ENCODE results near the gene SIRT6.
"Not testable (repeated sequence)": the region's sequence is repeated elsewhere in the genome, so short reads cannot be mapped to it uniquely, and the experiment has no call there.

SIRT6 gene

GRCh38 chr19:4182084-4182810 is at the start of gene SIRT6, which contains the start of gene ANKRD24:
TSS of gene SIRT6 (minus strand) at chr19:4182563. CDS start at chr19:4182539, 24 bp downstream.
TSS of gene ANKRD24 (plus strand) at chr19:4182689. CDS start at chr19:4186426, 3,737 bp downstream.
- Histone ChIP-seq H3K9me3 (ENCODE audit: insufficient read depth, low read depth, low read length) (no peaks in the 10 kb centered on the region), H3K4me3 (ENCODE audit: low read length) (peak within 1 kb of the TSS; percentile 86), H3K4me1 (ENCODE audit: insufficient read depth, low read length) (no peaks in the 10 kb centered on the region), H3K9ac (ENCODE audit: low read depth, low read length) (peak within 1 kb of the TSS; percentile 88; the same call in 1 of the 2 replicates), H3K27ac (ENCODE audit: low read length) (no peak within 1 kb of the TSS), H3K27me3 (ENCODE audit: insufficient read depth, low read length) (no peaks in the 10 kb centered on the region), H3K36me3 (ENCODE audit: insufficient read depth, low read depth, low read length) (no peaks in the 10 kb centered on the region)

- H3K27ac ChIP-seq (ENCODE audit: low read length); H3K9me3 ChIP-seq (ENCODE audit: insufficient read depth, low read depth, low read length); H3K4me1 ChIP-seq (ENCODE audit: insufficient read depth, low read length); H3K9ac ChIP-seq (ENCODE audit: low read depth, low read length); H3K36me3 ChIP-seq (ENCODE audit: insufficient read depth, low read depth, low read length); H3K4me3 ChIP-seq (ENCODE audit: low read length): not testable (repeated sequence)
- H3K27me3 ChIP-seq (ENCODE audit: insufficient read depth, low read length): peaks cover 14% of the 10 kb centered on the region
Observed at GRCh38 chr19:4232139-4232538, 49.8 kb upstream of the SIRT6 start.

GRCh38 chr19:4231521-4231920 is 49.2 kb upstream of the SIRT6 start:
- not testable (repeated sequence) for H3K4me3 ChIP-seq (ENCODE audit: low read length); H3K27ac ChIP-seq (ENCODE audit: low read length); H3K9ac ChIP-seq (ENCODE audit: low read depth, low read length); H3K4me1 ChIP-seq (ENCODE audit: insufficient read depth, low read length); H3K9me3 ChIP-seq (ENCODE audit: insufficient read depth, low read depth, low read length); H3K36me3 ChIP-seq (ENCODE audit: insufficient read depth, low read depth, low read length)
- peaks cover 14% of the 10 kb centered on the region for H3K27me3 ChIP-seq (ENCODE audit: insufficient read depth, low read length)

- not testable (repeated sequence) for H3K27ac ChIP-seq (ENCODE audit: low read length); H3K9me3 ChIP-seq (ENCODE audit: insufficient read depth, low read depth, low read length); H3K4me3 ChIP-seq (ENCODE audit: low read length); H3K9ac ChIP-seq (ENCODE audit: low read depth, low read length); H3K36me3 ChIP-seq (ENCODE audit: insufficient read depth, low read depth, low read length); H3K4me1 ChIP-seq (ENCODE audit: insufficient read depth, low read length)
- peaks cover 14% of the 10 kb centered on the region for H3K27me3 ChIP-seq (ENCODE audit: insufficient read depth, low read length)
Observed at GRCh38 chr19:4230237-4230636, 47.9 kb upstream of the SIRT6 start.

- H3K27me3 ChIP-seq (ENCODE audit: insufficient read depth, low read length): peaks cover 14% of the 10 kb centered on the region
- no peaks in the 10 kb centered on the region for H3K9me3 ChIP-seq (ENCODE audit: insufficient read depth, low read depth, low read length)
- 0 out of 2 replicates have a peak within 1 kb of the TSS, but pooled peaks have one; percentile 3 for H3K4me3 ChIP-seq (ENCODE audit: low read length)
- no peak within 1 kb of the TSS for H3K27ac ChIP-seq (ENCODE audit: low read length)
- no peak within 1 kb of the TSS for H3K9ac ChIP-seq (ENCODE audit: low read depth, low read length)
- H3K36me3 ChIP-seq (ENCODE audit: insufficient read depth, low read depth, low read length): no peaks in the 10 kb centered on the region
- 0 out of 2 replicates have a peak, but pooled peaks cover 4% of the 10 kb centered on the region for H3K4me1 ChIP-seq (ENCODE audit: insufficient read depth, low read length)
Observed at GRCh38 chr19:4229179-4229931, 47.0 kb upstream of the SIRT6 start, which contains the start of gene EBI3. TSS of gene EBI3 (plus strand) at chr19:4229523. CDS start at chr19:4229551, 28 bp downstream.

- Histone ChIP-seq H3K9ac (ENCODE audit: low read depth, low read length) (no peak overlapping the region), H3K4me1 (ENCODE audit: insufficient read depth, low read length) (0 out of 2 replicates have a peak, but pooled peaks cover 4% of the 10 kb centered on the region), H3K9me3 (ENCODE audit: insufficient read depth, low read depth, low read length) (no peaks in the 10 kb centered on the region), H3K27me3 (ENCODE audit: insufficient read depth, low read length) (peaks cover 14% of the 10 kb centered on the region), H3K27ac (ENCODE audit: low read length) (no peak overlapping the region), H3K36me3 (ENCODE audit: insufficient read depth, low read depth, low read length) (no peaks in the 10 kb centered on the region), H3K4me3 (ENCODE audit: low read length) (0 out of 2 replicates have a peak overlapping the region, but pooled peaks have one; percentile 3)
Observed at GRCh38 chr19:4228765-4229178, 46.4 kb upstream of the SIRT6 start.

GRCh38 chr19:4227771-4228170 is 45.4 kb upstream of the SIRT6 start:
- no peaks in the 10 kb centered on the region for H3K36me3 ChIP-seq (ENCODE audit: insufficient read depth, low read depth, low read length)
- peaks cover 14% of the 10 kb centered on the region for H3K27me3 ChIP-seq (ENCODE audit: insufficient read depth, low read length)
- H3K4me1 ChIP-seq (ENCODE audit: insufficient read depth, low read length): 0 out of 2 replicates have a peak, but pooled peaks cover 4% of the 10 kb centered on the region
- no peak overlapping the region for H3K4me3 ChIP-seq (ENCODE audit: low read length)
- no peaks in the 10 kb centered on the region for H3K9me3 ChIP-seq (ENCODE audit: insufficient read depth, low read depth, low read length)
- no peak overlapping the region for H3K27ac ChIP-seq (ENCODE audit: low read length)
- H3K9ac ChIP-seq (ENCODE audit: low read depth, low read length): no peak overlapping the region

- Histone ChIP-seq H3K9ac (ENCODE audit: low read depth, low read length) (no peak overlapping the region), H3K4me3 (ENCODE audit: low read length) (no peak overlapping the region), H3K27ac (ENCODE audit: low read length) (no peak overlapping the region), H3K36me3 (ENCODE audit: insufficient read depth, low read depth, low read length) (no peaks in the 10 kb centered on the region), H3K27me3 (ENCODE audit: insufficient read depth, low read length) (peaks cover 14% of the 10 kb centered on the region), H3K9me3 (ENCODE audit: insufficient read depth, low read depth, low read length) (no peaks in the 10 kb centered on the region), H3K4me1 (ENCODE audit: insufficient read depth, low read length) (0 out of 2 replicates have a peak, but pooled peaks cover 4% of the 10 kb centered on the region)
Observed at GRCh38 chr19:4225885-4226284, 43.5 kb upstream of the SIRT6 start.

GRCh38 chr19:4224470-4224869 is 42.1 kb upstream of the SIRT6 start:
- H3K27ac ChIP-seq (ENCODE audit: low read length): no peak overlapping the region
- H3K27me3 ChIP-seq (ENCODE audit: insufficient read depth, low read length): peaks cover 14% of the 10 kb centered on the region
- no peaks in the 10 kb centered on the region for H3K9me3 ChIP-seq (ENCODE audit: insufficient read depth, low read depth, low read length)
- H3K9ac ChIP-seq (ENCODE audit: low read depth, low read length): no peak overlapping the region
- H3K4me1 ChIP-seq (ENCODE audit: insufficient read depth, low read length): 0 out of 2 replicates have a peak, but pooled peaks cover 4% of the 10 kb centered on the region
- H3K36me3 ChIP-seq (ENCODE audit: insufficient read depth, low read depth, low read length): no peaks in the 10 kb centered on the region
- H3K4me3 ChIP-seq (ENCODE audit: low read length): no peak overlapping the region

GRCh38 chr19:4220188-4220587 is 37.8 kb upstream of the SIRT6 start:
- Histone ChIP-seq H3K4me3 (ENCODE audit: low read length) (no peak overlapping the region), H3K4me1 (ENCODE audit: insufficient read depth, low read length) (no peaks in the 10 kb centered on the region), H3K36me3 (ENCODE audit: insufficient read depth, low read depth, low read length) (no peaks in the 10 kb centered on the region), H3K27ac (ENCODE audit: low read length) (no peak overlapping the region), H3K9me3 (ENCODE audit: insufficient read depth, low read depth, low read length) (no peaks in the 10 kb centered on the region), H3K27me3 (ENCODE audit: insufficient read depth, low read length) (no peaks in the 10 kb centered on the region), H3K9ac (ENCODE audit: low read depth, low read length) (no peak overlapping the region)

- not testable (repeated sequence) for H3K27me3 ChIP-seq (ENCODE audit: insufficient read depth, low read length); H3K27ac ChIP-seq (ENCODE audit: low read length); H3K4me3 ChIP-seq (ENCODE audit: low read length); H3K9me3 ChIP-seq (ENCODE audit: insufficient read depth, low read depth, low read length); H3K36me3 ChIP-seq (ENCODE audit: insufficient read depth, low read depth, low read length); H3K4me1 ChIP-seq (ENCODE audit: insufficient read depth, low read length); H3K9ac ChIP-seq (ENCODE audit: low read depth, low read length)
Observed at GRCh38 chr19:4218523-4218922, 36.2 kb upstream of the SIRT6 start.

All from iPS-20b (cell line).